SK-N-SH (cell line): Measurements from ENCODE around the gene AMACR. TPM values are rescaled to one million over a fixed set of nuclear protein-coding genes. Genes with fewer than 3 reads are reported as not detected.

Experiments used
- CTCF ChIA-PET: fragments of 300-600, 350-600 bp; formaldehyde crosslinking; extraction: SDS; loops from one replicate; lab custom pipeline; 2021; lab: Yijun Ruan, JAX
- POLR2A ChIA-PET: fragments of 350-600 bp; sonication (Branson Sonifier 250); formaldehyde crosslinking; extraction: SDS; loops from one replicate; lab custom pipeline; 2020; ENCODE audit warnings: antibody characterized with exemption, inconsistent platforms; lab: Yijun Ruan, JAX
- DNase-seq: peaks from one replicate; pipeline ENCODE4 v3.0.0; 2012
- H2AFZ ChIP-seq: fragments of 200-600 bp; sonication (generic); 2 replicates; pipeline ENCODE4 v1.8.1; 2016; ENCODE audit warnings: antibody characterized with exemption, mild to moderate bottlenecking, low read depth
- H3F3A ChIP-seq: fragments of 200-600 bp; sonication (generic); replicated peaks from 2 replicates; pipeline ENCODE3; 2016; ENCODE audit warnings: antibody characterized with exemption, mild to moderate bottlenecking; ENCODE audit not compliant: insufficient read depth
- H3K27ac ChIP-seq, 2 experiments: fragments of 200-500 bp in 1 of 2; fragments of 200-600 bp in 1 of 2; sonication (Bioruptor generic) in 1 of 2; sonication (generic), shearing (Covaris generic) in 1 of 2; 2 replicates each; pipeline versions ENCODE4 v1.5.1 to v1.6.1; 2014 to 2016; ENCODE audit warnings: low read depth in 2 of 2, inconsistent platforms in 1 of 2, low read length in 1 of 2, mild to moderate bottlenecking in 1 of 2, mixed read lengths in 1 of 2
- H3K27me3 ChIP-seq: fragments of 200-600 bp; sonication (generic), shearing (Covaris generic); 2 replicates; pipeline ENCODE4 v1.6.1; 2016; ENCODE audit warnings: mixed run types; ENCODE audit not compliant: insufficient read depth
- H3K36me3 ChIP-seq, 2 experiments: fragments of 200-500 bp in 1 of 2; fragments of 200-600 bp in 1 of 2; sonication (Bioruptor generic) in 1 of 2; sonication (generic) in 1 of 2; replicated peaks in 1 of 2; 2 replicates each; pipeline versions ENCODE3 to v1.5.1; 2014 to 2016; ENCODE audit warnings: low read length in 1 of 2, mild to moderate bottlenecking in 1 of 2; ENCODE audit not compliant: insufficient read depth in 2 of 2, control insufficient read depth in 1 of 2
- H3K4me1 ChIP-seq, 2 experiments: fragments of 200-500 bp in 1 of 2; fragments of 200-600 bp in 1 of 2; sonication (Bioruptor generic) in 1 of 2; sonication (generic), shearing (Covaris generic) in 1 of 2; 2 replicates each; pipeline versions ENCODE4 v1.5.1 to v1.6.1; 2014 to 2016; ENCODE audit warnings: low read depth in 1 of 2, low read length in 1 of 2, mixed run types in 1 of 2; ENCODE audit not compliant: insufficient read depth in 2 of 2, control insufficient read depth in 1 of 2
- H3K4me2 ChIP-seq: fragments of 200-600 bp; sonication (generic), shearing (Covaris generic); 2 replicates; pipeline ENCODE4 v1.6.1; 2017; ENCODE audit warnings: mixed run types
- H3K4me3 ChIP-seq, 2 experiments: fragments of 200-500 bp in 1 of 2; fragments of 200-600 bp in 1 of 2; sonication (Bioruptor generic) in 1 of 2; sonication (generic), shearing (Covaris generic) in 1 of 2; 2 replicates each; pipeline versions ENCODE4 v1.5.1 to v1.8.1; 2014 to 2016; ENCODE audit warnings: low read depth in 2 of 2, inconsistent platforms in 1 of 2, low read length in 1 of 2, mild to moderate bottlenecking in 1 of 2, mixed read lengths in 1 of 2, moderate library complexity in 1 of 2
- H3K79me2 ChIP-seq: fragments of 200-600 bp; sonication (generic); 2 replicates; pipeline ENCODE4 v1.8.1; 2017; ENCODE audit warnings: mild to moderate bottlenecking; ENCODE audit not compliant: insufficient read depth
- H3K9ac ChIP-seq: fragments of 200-600 bp; sonication (generic); 2 replicates; pipeline ENCODE4 v1.6.1; 2017; ENCODE audit warnings: mixed run types
- H3K9me2 ChIP-seq: fragments of 200-600 bp; sonication (generic); 2 replicates; pipeline ENCODE4 v1.6.1; 2017; ENCODE audit warnings: mixed run types
- H3K9me3 ChIP-seq: fragments of 200-600 bp; sonication (generic); 2 replicates; pipeline ENCODE4 v1.6.1; 2017; ENCODE audit warnings: mixed run types, mild to moderate bottlenecking, moderate library complexity
- H4K20me1 ChIP-seq: fragments of 200-600 bp; sonication (generic); 2 replicates; pipeline ENCODE4 v1.6.1; 2017; ENCODE audit warnings: mild to moderate bottlenecking, mixed run types; ENCODE audit not compliant: insufficient read depth
- ELF1 ChIP-seq: IDR thresholded peaks from 2 replicates; pipeline ENCODE4 v1.4.0; 2012
- FOSL2 ChIP-seq: IDR thresholded peaks from 2 replicates; pipeline ENCODE4 v1.4.0; 2012; ENCODE audit warnings: low read depth, mild to moderate bottlenecking, moderate library complexity, borderline replicate concordance
- GATA2 ChIP-seq: sonication (generic); formaldehyde crosslinking; IDR thresholded peaks from 2 replicates; pipeline ENCODE4 v1.5.0; 2020; ENCODE audit warnings: mild to moderate bottlenecking, missing genetic modification reagents
- MEF2A ChIP-seq: IDR thresholded peaks from 2 replicates; pipeline ENCODE4 v1.4.0; 2012; ENCODE audit warnings: low read depth, borderline replicate concordance
- MXI1 ChIP-seq: IDR thresholded peaks from 2 replicates; pipeline ENCODE4 v1.6.1; 2012; ENCODE audit warnings: mild to moderate bottlenecking, low read depth, low read length, improper control_type of control experiment
- NFIC ChIP-seq: IDR thresholded peaks from 2 replicates; pipeline ENCODE4 v1.4.0; 2012; ENCODE audit warnings: borderline replicate concordance
- POLR2AphosphoS5 ChIP-seq: IDR thresholded peaks from 2 replicates; pipeline ENCODE4 v1.6.1; 2012; ENCODE audit warnings: low read depth, low read length
- RAD21 ChIP-seq: IDR thresholded peaks from 2 replicates; pipeline ENCODE4 v1.6.1; 2012; ENCODE audit warnings: mild to moderate bottlenecking, low read length
- RCOR1 ChIP-seq: fragments of 150-350 bp; IDR thresholded peaks from 2 replicates; pipeline ENCODE4 v1.6.1; 2017; ENCODE audit warnings: antibody characterized with exemption, low read length
- RFX5 ChIP-seq: IDR thresholded peaks from 2 replicates; pipeline ENCODE4 v1.6.1; 2012; ENCODE audit warnings: mild to moderate bottlenecking, improper control_type of control experiment, low read length
- SMC3 ChIP-seq: IDR thresholded peaks from 2 replicates; pipeline ENCODE4 v1.6.1; 2012; ENCODE audit warnings: low read depth, low read length, improper control_type of control experiment
- WGBS: methylation state at CpG from one replicate; pipeline ENCODE4 v1.1.6; 2017; ENCODE audit warnings: low lambda C conversion rate; 5-methylcytosine and 5-hydroxymethylcytosine counted together
- polyA plus RNA-seq, 3 experiments: library from polyadenylated mRNA; depleted of rRNA; stranded (reverse); fragments of >200 nt; gene quantifications; 2 replicates each; pipeline ENCODE4 v1.2.3, GENCODE V29; 2012
- TF ChIP-seq, protein P1 (sequence below): IDR thresholded peaks from 2 replicates; pipeline ENCODE4 v1.4.0; 2012; ENCODE audit warnings: low read depth
- TF ChIP-seq, protein P2 (sequence below): IDR thresholded peaks from 2 replicates; pipeline ENCODE4 v1.4.0; 2012; ENCODE audit warnings: low read depth, borderline replicate concordance
- TF ChIP-seq, protein P3 (sequence below): IDR thresholded peaks from 2 replicates; pipeline ENCODE4 v1.6.1; 2012; ENCODE audit warnings: mild to moderate bottlenecking, low read depth, low read length, moderate library complexity

Gene AMACR
- polyA plus RNA-seq, 1 of the 3 experiments (the other 2 are of a cell fraction), result 11.8 TPM

DNA sequence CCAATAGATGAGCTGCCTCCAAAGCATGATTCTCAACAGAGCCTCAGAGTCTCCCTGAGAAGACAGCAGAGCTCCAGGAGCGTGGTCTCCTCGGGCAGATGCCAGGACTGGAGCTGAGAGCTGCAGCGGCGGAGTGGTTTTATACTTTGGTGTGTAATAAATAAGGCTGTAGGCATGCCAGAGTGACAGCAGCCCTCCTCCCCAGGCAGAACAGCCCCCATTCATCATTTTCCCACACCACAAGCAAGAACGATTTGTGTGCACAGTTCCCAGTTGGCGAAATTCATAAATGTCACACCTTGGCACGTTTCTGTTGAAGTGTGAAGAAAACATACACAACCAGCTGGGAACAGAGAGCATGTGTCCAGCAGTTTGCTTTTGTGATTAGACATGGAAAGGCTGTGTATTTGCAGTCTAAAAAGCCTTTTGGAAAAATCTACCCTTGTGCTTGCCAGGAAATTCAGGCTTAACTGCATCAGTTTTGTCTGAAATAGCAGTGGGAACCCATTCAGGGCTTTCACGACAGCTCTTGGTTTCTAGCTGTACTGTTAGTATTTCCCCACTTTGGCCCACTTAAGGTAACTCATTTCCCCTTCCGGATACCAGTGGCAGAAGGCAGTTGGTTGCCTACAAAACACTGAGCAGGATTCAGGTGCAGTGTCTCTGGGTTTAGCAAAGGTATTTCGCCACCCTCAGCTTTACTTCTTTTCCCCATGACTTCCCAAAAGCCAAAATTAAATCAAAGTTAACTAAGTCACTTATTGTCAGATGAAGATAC is 35.4 kb upstream of the AMACR start, which contains the start of gene C1QTNF3:
Gene C1QTNF3, minus strand, starts transcription at position 115 of the 778 bp plus-strand sequence. Its CDS starts 88 bp downstream, at position 27.
- Histone ChIP-seq H3K36me3 (no peaks in the 10 kb centered on the region), H3F3A (no peaks in the 10 kb centered on the region), H3K4me1 (no peaks in the 10 kb centered on the region), H3K27ac (no peak within 1 kb of the TSS), H3K9me2 (no peaks in the 10 kb centered on the region), H3K4me3 (no peak within 1 kb of the TSS), H3K9ac (no peak within 1 kb of the TSS), H3K27me3 (no peaks in the 10 kb centered on the region), H3K9me3 (no peaks in the 10 kb centered on the region), H3K4me2 (no peak within 1 kb of the TSS), H3K79me2 (no peaks in the 10 kb centered on the region), H2AFZ (no peak within 1 kb of the TSS), H4K20me1 (no peaks in the 10 kb centered on the region)
- TF ChIP-seq, protein P1, sequence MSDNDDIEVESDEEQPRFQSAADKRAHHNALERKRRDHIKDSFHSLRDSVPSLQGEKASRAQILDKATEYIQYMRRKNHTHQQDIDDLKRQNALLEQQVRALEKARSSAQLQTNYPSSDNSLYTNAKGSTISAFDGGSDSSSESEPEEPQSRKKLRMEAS, result no peak
- TF ChIP-seq SMC3 (no peak), FOSL2 (no peak), RFX5 (no peak), ELF1 (no peak), MEF2A (no peak), NFIC (no peak), RCOR1 (no peak), GATA2 (CRISPR knock-in tag) (no peak), RAD21 (no peak), MXI1 (no peak), POLR2AphosphoS5 (no peak)
- TF ChIP-seq, protein P2, sequence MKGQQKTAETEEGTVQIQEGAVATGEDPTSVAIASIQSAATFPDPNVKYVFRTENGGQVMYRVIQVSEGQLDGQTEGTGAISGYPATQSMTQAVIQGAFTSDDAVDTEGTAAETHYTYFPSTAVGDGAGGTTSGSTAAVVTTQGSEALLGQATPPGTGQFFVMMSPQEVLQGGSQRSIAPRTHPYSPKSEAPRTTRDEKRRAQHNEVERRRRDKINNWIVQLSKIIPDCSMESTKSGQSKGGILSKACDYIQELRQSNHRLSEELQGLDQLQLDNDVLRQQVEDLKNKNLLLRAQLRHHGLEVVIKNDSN, result no peak
- TF ChIP-seq, protein P3, sequence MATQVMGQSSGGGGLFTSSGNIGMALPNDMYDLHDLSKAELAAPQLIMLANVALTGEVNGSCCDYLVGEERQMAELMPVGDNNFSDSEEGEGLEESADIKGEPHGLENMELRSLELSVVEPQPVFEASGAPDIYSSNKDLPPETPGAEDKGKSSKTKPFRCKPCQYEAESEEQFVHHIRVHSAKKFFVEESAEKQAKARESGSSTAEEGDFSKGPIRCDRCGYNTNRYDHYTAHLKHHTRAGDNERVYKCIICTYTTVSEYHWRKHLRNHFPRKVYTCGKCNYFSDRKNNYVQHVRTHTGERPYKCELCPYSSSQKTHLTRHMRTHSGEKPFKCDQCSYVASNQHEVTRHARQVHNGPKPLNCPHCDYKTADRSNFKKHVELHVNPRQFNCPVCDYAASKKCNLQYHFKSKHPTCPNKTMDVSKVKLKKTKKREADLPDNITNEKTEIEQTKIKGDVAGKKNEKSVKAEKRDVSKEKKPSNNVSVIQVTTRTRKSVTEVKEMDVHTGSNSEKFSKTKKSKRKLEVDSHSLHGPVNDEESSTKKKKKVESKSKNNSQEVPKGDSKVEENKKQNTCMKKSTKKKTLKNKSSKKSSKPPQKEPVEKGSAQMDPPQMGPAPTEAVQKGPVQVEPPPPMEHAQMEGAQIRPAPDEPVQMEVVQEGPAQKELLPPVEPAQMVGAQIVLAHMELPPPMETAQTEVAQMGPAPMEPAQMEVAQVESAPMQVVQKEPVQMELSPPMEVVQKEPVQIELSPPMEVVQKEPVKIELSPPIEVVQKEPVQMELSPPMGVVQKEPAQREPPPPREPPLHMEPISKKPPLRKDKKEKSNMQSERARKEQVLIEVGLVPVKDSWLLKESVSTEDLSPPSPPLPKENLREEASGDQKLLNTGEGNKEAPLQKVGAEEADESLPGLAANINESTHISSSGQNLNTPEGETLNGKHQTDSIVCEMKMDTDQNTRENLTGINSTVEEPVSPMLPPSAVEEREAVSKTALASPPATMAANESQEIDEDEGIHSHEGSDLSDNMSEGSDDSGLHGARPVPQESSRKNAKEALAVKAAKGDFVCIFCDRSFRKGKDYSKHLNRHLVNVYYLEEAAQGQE, result no peak
- ChIA-PET CTCF (interaction anchor here (0.8 kb wide), 2 partner anchors 23 to 443 kb away, joined by 3 read pairs; no protein-coding TSS in a partner anchor), POLR2A (no interaction called here)
- 91% methylated on average over 10 of the region's 10 CpGs for WGBS
- DNase-seq, result no peak
